HepG2 (cell line): ENCODE measurements around the gene MROH2A. TPM values are rescaled to one million over a fixed set of nuclear protein-coding genes. Genes with fewer than 3 reads are reported as not detected.

Experiments
- CHD4 ChIP-seq: fragments of 200-600 bp; sonication (generic); IDR thresholded peaks from 2 replicates; pipeline ENCODE4 v1.7.0; 2017; ENCODE audit warnings: mild to moderate bottlenecking, low read length, borderline replicate concordance
- ETV5 ChIP-seq: IDR thresholded peaks from 2 replicates; pipeline ENCODE4 v1.6.1; 2018; ENCODE audit warnings: missing biosample characterization, missing genetic modification reagents, inconsistent platforms, borderline replicate concordance
- FOXK2 ChIP-seq: fragments of 450-650 bp; IDR thresholded peaks from 2 replicates; pipeline ENCODE4 v1.6.1; 2016
- FOXO1 ChIP-seq: sonication (generic); formaldehyde crosslinking; IDR thresholded peaks from 2 replicates; pipeline ENCODE4 v1.4.0; 2020; ENCODE audit warnings: missing genetic modification reagents
- GFI1 ChIP-seq: sonication (generic); formaldehyde crosslinking; IDR thresholded peaks from 2 replicates; pipeline ENCODE4 v1.5.0; 2020; ENCODE audit warnings: missing genetic modification reagents, mild to moderate bottlenecking, borderline replicate concordance
- HDAC1 ChIP-seq: sonication (generic); formaldehyde crosslinking; IDR thresholded peaks from 2 replicates; pipeline ENCODE4 v1.5.1; 2020; ENCODE audit warnings: mild to moderate bottlenecking, missing genetic modification reagents
- JUNB ChIP-seq: sonication (generic); formaldehyde crosslinking; IDR thresholded peaks from 2 replicates; pipeline ENCODE4 v1.8.0; 2022; ENCODE audit warnings: missing genetic modification reagents, mild to moderate bottlenecking, borderline replicate concordance
- KLF13 ChIP-seq: sonication (generic); formaldehyde crosslinking; IDR thresholded peaks from 2 replicates; pipeline ENCODE4 v1.4.0; 2020; ENCODE audit warnings: mild to moderate bottlenecking, missing genetic modification reagents
- MYNN ChIP-seq: sonication (generic); formaldehyde crosslinking; IDR thresholded peaks from 2 replicates; pipeline ENCODE4 v1.4.0; 2020; ENCODE audit warnings: mild to moderate bottlenecking, low read depth, missing genetic modification reagents
- PAF1 ChIP-seq: IDR thresholded peaks from 2 replicates; pipeline ENCODE4 v1.6.1; 2016; ENCODE audit warnings: missing genetic modification reagents, missing compliant biosample characterization
- PHF20 ChIP-seq: sonication (generic); formaldehyde crosslinking; IDR thresholded peaks from 2 replicates; pipeline ENCODE4 v1.5.0; 2020; ENCODE audit warnings: mild to moderate bottlenecking, missing genetic modification reagents
- RBM39 ChIP-seq: fragments of 200-400 bp; formaldehyde crosslinking; IDR thresholded peaks from one replicate; pipeline ENCODE4 v1.6.1; 2018; ENCODE audit warnings: antibody characterized with exemption, mild to moderate bottlenecking, low read depth, low read length; ENCODE audit not compliant: poor library complexity, severe bottlenecking
- RXRA ChIP-seq: sonication (generic); formaldehyde crosslinking; IDR thresholded peaks from 2 replicates; pipeline ENCODE4 v1.5.1; 2020; ENCODE audit warnings: missing genetic modification reagents
- TFAP4 ChIP-seq: sonication (generic); IDR thresholded peaks from 2 replicates; pipeline ENCODE4 v1.6.1; 2016; ENCODE audit warnings: low read depth, borderline replicate concordance
- ZKSCAN8 ChIP-seq: IDR thresholded peaks from 2 replicates; pipeline ENCODE4 v1.6.1; 2016; ENCODE audit warnings: borderline replicate concordance, missing genetic modification reagents, missing compliant biosample characterization
- ZNF451 ChIP-seq: sonication (generic); formaldehyde crosslinking; IDR thresholded peaks from 2 replicates; pipeline ENCODE4 v1.5.0; 2020; ENCODE audit warnings: mild to moderate bottlenecking, missing genetic modification reagents
- ZNF558 ChIP-seq: sonication (generic); formaldehyde crosslinking; IDR thresholded peaks from 2 replicates; pipeline ENCODE4 v1.9.0; 2022; ENCODE audit warnings: mild to moderate bottlenecking, missing genetic modification reagents, borderline replicate concordance
- ZNF562 ChIP-seq: sonication (generic); formaldehyde crosslinking; IDR thresholded peaks from 2 replicates; pipeline ENCODE4 v1.8.0; 2022; ENCODE audit warnings: missing genetic modification reagents, borderline replicate concordance
- ZNF567 ChIP-seq: sonication (generic); formaldehyde crosslinking; IDR thresholded peaks from 2 replicates; pipeline ENCODE4 v1.8.1; 2023; ENCODE audit warnings: mild to moderate bottlenecking, missing genetic modification reagents, borderline replicate concordance
- ZNF629 ChIP-seq: sonication (generic); formaldehyde crosslinking; conservative IDR thresholded peaks from 2 replicates; pipeline ENCODE4 v1.5.0; 2020; ENCODE audit warnings: missing genetic modification reagents
- ZNF720 ChIP-seq: sonication (generic); formaldehyde crosslinking; IDR thresholded peaks from 2 replicates; pipeline ENCODE4 v1.4.0; 2020; ENCODE audit warnings: missing genetic modification reagents
- ZNF737 ChIP-seq: sonication (generic); formaldehyde crosslinking; IDR thresholded peaks from 2 replicates; pipeline ENCODE4 v1.5.0; 2020; ENCODE audit warnings: missing genetic modification reagents, mild to moderate bottlenecking, borderline replicate concordance
- ZSCAN20 ChIP-seq: sonication (generic); formaldehyde crosslinking; IDR thresholded peaks from 2 replicates; pipeline ENCODE4 v1.4.0; 2020; ENCODE audit warnings: missing genetic modification reagents, mild to moderate bottlenecking, borderline replicate concordance
- ZUFSP ChIP-seq: sonication (generic); formaldehyde crosslinking; IDR thresholded peaks from 2 replicates; pipeline ENCODE4 v1.9.0; 2021; ENCODE audit warnings: missing genetic modification reagents, mild to moderate bottlenecking, borderline replicate concordance
- polyA plus RNA-seq, 8 experiments: library from polyadenylated mRNA; depleted of rRNA in 3 of 8; stranded (reverse) in 7 of 8; unstranded in 1 of 8; fragments of >200 nt; fragmentation: Illumina TruSeq in 4 of 8; extraction: Trizol in 4 of 8; gene quantifications; 2 replicates each; pipeline versions ENCODE4 v1.2.1 to v1.2.3, GENCODE V29; 2011 to 2016; ENCODE audit warnings: low read depth in 4 of 8, missing spikeins in 1 of 8, mixed read lengths in 1 of 8; ENCODE audit not compliant: insufficient read depth in 1 of 8
- total RNA-seq, 5 experiments: library from RNA; depleted of rRNA; stranded (reverse); fragments of >200 nt; fragmentation: Illumina TruSeq; extraction: Trizol; gene quantifications; 2 replicates each; pipeline ENCODE4 v1.2.3, GENCODE V29; 2016; ENCODE audit warnings: low read depth in 1 of 5
- TF ChIP-seq, protein P1 (sequence below): sonication (generic); formaldehyde crosslinking; IDR thresholded peaks from 2 replicates; pipeline ENCODE4 v1.5.0; 2020; ENCODE audit warnings: mild to moderate bottlenecking, missing genetic modification reagents
- TF ChIP-seq, protein P2 (sequence below): IDR thresholded peaks from 2 replicates; pipeline ENCODE4 v1.6.1; 2016

The MROH2A gene
- total and polyA plus RNA-seq, 2 of the 13 experiments (the other 11 are each of a cell fraction or from before 2014, with no cell fraction given), result 0.03 to 0.04 TPM

DNA sequence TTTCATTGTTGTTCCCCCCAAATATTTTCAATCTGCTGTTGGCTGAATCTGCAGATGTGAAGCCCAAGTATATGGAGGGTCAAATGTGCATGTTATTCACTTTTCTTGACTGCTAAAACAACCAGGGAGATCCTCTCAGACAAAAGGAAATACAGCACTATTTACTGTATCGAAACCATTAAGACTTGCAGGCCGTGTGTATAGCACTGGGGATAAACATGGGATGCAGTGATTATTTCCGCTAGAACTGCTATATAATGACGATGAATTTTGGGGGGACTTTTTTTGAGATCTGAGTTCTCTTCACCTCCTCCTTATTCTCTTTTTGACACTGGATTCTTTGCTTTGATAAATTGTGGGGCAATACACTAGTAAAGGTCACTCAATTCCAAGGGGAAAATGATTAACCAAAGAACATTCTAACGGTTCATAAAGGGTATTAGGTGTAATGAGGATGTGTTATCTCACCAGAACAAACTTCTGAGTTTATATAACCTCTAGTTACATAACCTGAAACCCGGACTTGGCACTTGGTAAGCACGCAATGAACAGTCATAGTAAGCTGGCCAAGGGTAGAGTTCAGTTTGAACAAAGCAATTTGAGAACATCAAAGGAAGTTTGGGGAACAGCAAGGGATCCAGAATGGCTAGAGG lies 21.6 kb upstream of the MROH2A start (continued):
- TF ChIP-seq ZKSCAN8 (CRISPR knock-in tag), result peak; percentile 77
- TF ChIP-seq PAF1 (CRISPR knock-in tag), result no peak
- no peak for TF ChIP-seq ZNF558 (CRISPR knock-in tag)
- peak; percentile 86; the same call in 1 of the 2 replicates for TF ChIP-seq FOXO1 (CRISPR knock-in tag)
- TF ChIP-seq, protein P1, sequence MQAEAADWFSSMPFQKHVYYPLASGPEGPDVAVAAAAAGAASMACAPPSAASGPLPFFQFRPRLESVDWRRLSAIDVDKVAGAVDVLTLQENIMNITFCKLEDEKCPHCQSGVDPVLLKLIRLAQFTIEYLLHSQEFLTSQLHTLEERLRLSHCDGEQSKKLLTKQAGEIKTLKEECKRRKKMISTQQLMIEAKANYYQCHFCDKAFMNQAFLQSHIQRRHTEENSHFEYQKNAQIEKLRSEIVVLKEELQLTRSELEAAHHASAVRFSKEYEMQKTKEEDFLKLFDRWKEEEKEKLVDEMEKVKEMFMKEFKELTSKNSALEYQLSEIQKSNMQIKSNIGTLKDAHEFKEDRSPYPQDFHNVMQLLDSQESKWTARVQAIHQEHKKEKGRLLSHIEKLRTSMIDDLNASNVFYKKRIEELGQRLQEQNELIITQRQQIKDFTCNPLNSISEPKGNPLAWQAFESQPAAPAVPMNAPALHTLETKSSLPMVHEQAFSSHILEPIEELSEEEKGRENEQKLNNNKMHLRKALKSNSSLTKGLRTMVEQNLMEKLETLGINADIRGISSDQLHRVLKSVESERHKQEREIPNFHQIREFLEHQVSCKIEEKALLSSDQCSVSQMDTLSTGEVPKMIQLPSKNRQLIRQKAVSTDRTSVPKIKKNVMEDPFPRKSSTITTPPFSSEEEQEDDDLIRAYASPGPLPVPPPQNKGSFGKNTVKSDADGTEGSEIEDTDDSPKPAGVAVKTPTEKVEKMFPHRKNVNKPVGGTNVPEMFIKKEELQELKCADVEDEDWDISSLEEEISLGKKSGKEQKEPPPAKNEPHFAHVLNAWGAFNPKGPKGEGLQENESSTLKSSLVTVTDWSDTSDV, result no peak
- no peak for TF ChIP-seq ZSCAN20
- TF ChIP-seq ETV5 (CRISPR knock-in tag), result peak; percentile 79; the same call in 1 of the 2 replicates
- no peak for TF ChIP-seq ZNF451
- 0 out of 2 replicates have a peak, but pooled peaks have one; percentile 31 for TF ChIP-seq FOXK2
- peak; percentile 98 for TF ChIP-seq HDAC1 (CRISPR knock-in tag)
- no peak for TF ChIP-seq ZNF737
- peak; percentile 90 for TF ChIP-seq JUNB (CRISPR knock-in tag)
- TF ChIP-seq KLF13 (CRISPR knock-in tag), result no peak
- no peak for TF ChIP-seq ZUFSP
- no peak for TF ChIP-seq PHF20 (CRISPR knock-in tag)
- peak; percentile 95 for TF ChIP-seq GFI1 (CRISPR knock-in tag)
- no peak for TF ChIP-seq MYNN
- TF ChIP-seq CHD4, result peak; percentile 57; the same call in 1 of the 2 replicates
- 0 out of 2 replicates have a peak, but pooled peaks have one; percentile 79 for TF ChIP-seq ZNF562 (CRISPR knock-in tag)
- TF ChIP-seq TFAP4, result peak; percentile 35; the same call in 1 of the 2 replicates
- no peak for TF ChIP-seq ZNF567 (CRISPR knock-in tag)
- no peak; the same call in 1 of the 2 replicates for TF ChIP-seq ZNF629 (CRISPR knock-in tag)
- TF ChIP-seq ZNF720 (CRISPR knock-in tag), result no peak
- TF ChIP-seq RXRA (CRISPR knock-in tag), result peak; percentile 95; the same call in 1 of the 2 replicates
- no peak for TF ChIP-seq RBM39
- TF ChIP-seq, protein P2, sequence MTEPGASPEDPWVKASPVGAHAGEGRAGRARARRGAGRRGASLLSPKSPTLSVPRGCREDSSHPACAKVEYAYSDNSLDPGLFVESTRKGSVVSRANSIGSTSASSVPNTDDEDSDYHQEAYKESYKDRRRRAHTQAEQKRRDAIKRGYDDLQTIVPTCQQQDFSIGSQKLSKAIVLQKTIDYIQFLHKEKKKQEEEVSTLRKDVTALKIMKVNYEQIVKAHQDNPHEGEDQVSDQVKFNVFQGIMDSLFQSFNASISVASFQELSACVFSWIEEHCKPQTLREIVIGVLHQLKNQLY, result peak; percentile 87; the same call in 1 of the 2 replicates
